ENCODE measurements around the gene PPP2R2D.
"Not testable (repeated sequence)": the region's sequence is repeated elsewhere in the genome, so short reads cannot be mapped to it uniquely, and the experiment has no call there.

PPP2R2D gene

DNA sequence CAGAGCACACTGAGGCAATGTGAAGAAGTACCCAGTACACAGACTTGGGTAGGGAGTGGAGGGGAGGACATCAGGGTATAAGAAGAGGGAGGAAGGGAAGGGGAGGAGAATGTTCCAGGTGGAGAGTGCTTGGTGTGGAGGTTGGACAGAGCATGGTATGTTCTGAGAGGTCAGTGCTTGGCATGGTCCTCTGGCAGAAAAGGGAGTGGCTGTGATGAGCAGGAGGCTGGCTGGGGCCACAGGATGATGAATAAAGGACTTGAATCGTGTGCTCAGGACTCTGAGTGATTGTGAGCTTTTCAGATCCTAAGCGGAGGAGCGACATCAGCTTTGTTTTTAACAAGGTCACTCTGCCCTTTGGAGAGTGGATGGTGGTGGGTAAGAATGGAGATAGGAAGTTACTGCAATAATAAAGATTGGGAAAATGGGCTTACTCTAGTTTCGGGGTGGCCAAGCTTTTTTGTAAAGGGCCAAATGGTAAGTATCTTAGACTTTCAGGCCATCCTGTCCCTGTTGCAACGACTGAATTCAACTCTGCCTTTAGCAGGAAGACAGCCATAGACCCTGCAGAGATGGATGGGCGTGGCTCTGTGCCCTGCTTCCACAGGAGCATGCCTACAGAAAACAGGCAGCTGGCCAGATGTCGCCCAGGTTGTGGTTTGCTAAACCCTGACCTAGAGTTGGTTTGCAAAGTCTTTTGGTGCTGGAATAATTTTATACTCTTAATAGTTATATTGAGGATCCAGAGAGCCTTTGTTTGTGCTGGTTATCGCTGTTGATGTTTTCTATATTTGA lies 8.4 kb downstream of the PPP2R2D start:
- DNase-seq = no peak

DNA sequence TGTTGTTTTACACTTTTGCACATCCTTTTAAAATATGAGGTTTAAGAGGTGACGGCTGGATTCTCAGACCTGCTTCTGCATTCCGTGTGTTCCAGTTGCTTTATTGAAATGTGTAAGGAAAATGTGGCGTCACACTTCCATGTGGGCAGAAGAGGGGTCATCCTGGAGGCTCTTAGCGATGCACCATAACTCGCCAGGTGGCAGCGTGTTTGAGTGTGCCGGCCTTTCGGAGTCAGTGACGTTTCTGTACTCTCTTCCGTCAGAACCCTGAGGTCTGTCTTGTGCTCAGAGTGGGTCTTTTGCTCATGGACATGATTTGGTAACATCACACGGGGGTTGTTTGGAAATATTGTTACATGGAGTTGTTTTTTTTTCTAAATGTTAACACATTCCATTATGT lies 9.1 kb downstream of the PPP2R2D start:
- DNase-seq = no peak

DNA sequence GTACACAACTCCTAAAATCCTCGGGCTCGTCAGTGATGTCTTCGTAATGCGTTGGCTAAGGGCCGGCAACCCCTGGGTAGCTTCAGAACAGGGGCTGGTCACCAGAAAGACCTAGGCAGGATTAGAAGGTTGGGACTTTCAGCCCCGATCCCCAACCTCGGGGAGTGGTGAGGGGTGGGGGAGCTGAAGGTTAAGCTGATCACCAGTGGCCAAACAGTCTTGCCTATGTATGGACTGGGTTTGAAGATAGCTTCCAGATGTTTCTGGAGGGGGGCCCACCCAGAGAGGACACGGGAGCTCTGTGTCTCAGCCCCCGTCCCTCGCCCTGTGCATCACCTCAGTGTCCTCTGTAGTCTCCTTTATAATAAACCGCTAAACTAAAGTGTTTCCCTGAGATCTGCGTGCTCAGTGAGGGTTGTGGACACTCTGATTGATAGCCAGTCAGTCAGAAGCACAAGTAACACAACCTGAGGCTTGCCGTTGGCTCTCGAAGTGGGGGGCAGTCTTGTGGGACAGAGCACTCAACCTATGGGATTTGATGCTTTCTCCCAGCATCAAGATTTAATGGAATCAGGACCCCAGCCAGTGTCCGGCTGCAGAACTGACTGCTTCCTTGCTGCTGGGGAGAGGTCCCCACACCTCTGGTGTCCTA lies 10.0 kb downstream of the PPP2R2D start:
- DNase-seq = no peak

DNA sequence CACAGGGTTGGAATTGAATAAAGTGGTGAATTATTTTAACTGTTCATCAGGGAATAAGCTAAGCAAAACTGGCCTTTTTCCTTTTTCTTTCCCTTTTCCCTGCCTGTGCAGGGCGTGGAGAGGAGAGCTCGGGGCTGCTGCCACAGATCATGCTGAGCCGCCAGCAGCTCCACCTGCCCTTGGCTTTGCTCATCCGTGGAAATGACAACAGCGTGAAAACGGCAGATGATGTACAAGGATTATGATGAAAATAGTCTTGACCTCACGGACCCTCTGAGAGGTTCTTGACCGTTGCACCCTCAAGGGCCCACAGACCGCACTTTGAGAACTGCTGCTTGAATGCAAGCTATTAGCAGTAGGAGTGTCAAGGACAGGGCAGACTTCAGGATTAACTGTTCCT lies 10.6 kb downstream of the PPP2R2D start:
- DNase-seq = no peak

DNA sequence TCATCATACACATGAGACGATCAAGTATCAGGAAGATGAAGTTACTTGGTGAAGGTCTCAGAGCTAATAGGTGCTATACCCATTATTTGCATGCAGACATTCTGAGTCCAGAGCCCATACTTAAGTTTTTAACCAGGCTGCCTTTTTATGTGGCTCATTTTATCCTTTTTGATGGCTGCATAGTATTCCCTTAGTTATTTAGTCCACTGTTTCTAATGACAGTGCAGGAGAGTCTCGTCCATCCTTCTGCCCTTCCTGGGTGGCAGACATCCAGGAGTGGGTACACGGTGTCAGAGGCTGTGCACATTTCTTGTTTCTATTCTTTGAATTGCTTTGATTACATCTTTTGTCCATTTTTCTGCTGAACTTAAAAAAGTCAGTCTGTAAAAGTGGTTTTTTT lies 11.8 kb downstream of the PPP2R2D start:
- no peak for DNase-seq

DNA sequence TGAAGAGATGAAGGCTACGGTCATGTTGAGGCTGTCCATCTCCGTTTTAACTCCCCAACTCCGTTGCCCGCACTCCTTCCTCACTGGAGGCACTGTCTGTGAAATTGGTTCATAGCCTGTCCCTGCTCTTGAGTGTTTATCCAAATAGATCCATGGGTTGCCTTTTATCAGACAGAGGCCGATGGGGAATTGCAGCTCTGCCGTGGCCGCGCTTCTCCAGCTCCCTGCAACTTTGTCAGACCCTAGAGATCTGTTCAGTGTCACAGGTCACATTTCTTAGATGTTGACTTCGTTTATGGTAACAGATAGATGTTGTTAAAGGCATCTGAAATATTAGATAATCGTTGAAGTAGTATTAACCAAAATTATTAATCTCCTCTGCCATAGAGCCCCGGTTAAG lies 14.7 kb downstream of the PPP2R2D start:
- no peak for DNase-seq

DNA sequence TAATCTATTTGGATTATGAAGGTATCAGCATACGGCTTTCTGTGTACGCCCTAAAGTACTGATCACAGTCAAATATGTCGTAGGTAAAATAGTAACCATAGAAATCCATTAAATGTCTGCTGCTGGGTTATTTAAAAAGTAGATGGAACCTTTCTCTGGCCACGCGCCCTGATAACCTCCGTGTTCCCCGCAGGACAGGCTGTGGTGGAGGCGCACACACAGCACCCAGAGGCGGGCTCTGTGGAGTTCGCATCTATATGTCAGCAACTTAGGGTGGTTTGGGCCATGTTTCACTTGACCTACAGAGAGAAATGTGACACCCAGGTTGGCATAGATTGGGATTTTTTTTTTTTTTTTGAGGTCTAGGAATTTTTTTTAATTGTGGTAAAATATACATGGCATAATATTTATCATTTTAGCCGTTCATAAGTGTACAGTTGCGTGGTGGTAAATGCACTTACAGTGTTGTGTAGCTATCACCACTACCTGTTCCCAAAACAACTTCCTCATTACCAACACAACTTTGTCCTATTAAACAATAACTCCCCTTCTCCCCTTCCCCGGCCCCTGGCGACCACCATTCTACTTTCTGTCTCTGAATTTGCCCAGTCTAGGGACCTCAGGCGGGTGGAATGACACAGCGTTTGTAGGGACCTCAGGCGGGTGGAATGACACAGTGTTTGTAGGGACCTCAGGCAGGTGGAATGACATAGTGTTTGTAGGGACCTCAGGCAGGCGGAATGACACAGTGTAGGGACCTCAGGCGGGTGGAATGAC lies 15.4 kb downstream of the PPP2R2D start:
- no peak for DNase-seq

DNA sequence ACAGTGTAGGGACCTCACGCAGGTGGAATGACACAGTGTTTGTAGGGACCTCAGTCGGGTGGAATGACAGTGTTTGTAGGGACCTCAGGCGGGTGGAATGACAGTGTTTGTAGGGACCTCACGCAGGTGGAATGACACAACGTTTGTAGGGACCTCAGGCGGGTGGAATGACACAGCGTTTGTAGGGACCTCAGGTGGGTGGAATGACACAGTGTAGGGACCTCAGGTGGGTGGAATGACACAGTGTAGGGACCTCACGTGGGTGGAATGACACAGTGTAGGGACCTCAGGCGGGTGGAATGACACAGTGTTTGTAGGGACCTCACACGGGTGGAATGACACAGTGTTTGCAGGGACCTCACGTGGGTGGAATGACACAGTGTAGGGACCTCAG lies 16.0 kb downstream of the PPP2R2D start:
- DNase-seq = not testable (repeated sequence)

DNA sequence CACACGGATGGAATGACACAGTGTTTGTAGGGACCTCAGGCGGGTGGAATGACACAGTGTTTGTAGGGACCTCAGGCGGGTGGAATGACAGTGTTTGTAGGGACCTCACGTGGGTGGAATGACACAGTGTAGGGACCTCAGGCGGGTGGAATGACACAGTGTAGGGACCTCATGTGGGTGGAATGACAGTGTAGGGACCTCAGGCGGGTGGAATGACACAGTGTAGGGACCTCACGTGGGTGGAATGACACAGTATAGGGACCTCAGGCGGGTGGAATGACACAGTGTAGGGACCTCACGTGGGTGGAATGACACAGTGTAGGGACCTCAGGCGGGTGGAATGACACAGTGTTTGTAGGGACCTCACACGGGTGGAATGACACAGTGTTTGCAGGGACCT lies 16.7 kb downstream of the PPP2R2D start:
- not testable (repeated sequence) for DNase-seq

DNA sequence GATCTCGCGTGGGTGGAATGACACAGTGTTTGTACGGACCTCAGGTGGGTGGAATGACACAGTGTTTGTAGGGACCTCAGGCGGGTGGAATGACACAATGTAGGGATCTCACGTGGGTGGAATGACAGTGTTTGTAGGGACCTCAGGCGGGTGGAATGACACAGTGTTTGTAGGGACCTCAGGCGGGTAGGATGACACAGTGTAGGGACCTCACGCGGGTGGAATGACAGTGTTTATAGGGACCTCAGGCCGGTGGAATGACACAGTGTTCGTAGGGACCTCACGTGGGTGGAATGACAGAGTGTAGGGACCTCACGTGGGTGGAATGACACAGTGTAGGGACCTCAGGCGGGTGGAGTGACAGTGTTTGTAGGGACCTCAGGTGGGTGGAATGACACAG lies 18.7 kb downstream of the PPP2R2D start:
- DNase-seq = not testable (repeated sequence)

DNA sequence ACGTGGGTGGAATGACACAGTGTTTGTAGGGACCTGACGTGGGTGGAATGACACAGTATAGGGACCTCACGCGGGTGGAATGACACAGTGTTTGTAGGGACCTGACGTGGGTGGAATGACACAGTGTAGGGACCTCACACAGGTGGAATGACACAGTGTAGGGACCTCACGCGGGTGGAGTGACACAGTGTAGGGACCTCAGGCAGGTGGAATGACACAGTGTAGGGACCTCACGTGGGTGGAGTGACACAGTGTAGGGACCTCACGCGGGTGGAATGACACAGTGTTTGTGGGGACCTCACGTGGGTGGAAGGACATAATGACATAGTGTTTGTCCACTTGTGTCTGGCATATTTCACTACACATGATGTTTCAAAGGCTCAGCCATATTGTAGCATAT lies 19.3 kb downstream of the PPP2R2D start:
- DNase-seq = no peak

DNA sequence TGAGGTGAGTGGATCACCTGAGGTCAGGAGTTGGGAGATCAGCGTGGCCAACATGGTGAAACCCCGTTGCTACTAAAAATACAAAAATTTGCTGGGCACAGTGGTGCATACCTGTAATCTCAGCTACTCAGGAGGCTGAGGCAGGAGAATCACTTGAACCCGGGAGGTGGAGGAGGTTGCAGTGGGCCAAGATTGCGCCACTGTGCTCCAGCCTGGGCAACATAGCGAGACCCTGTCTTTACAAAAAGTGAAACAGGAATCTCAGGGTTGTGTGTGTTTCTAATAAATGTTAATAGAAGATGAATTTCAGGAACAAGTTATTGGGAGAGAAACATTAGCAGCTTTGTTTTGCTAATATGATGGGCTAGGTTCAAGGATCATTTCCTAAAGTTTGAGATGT lies 19.9 kb downstream of the PPP2R2D start:
- no peak for DNase-seq

DNA sequence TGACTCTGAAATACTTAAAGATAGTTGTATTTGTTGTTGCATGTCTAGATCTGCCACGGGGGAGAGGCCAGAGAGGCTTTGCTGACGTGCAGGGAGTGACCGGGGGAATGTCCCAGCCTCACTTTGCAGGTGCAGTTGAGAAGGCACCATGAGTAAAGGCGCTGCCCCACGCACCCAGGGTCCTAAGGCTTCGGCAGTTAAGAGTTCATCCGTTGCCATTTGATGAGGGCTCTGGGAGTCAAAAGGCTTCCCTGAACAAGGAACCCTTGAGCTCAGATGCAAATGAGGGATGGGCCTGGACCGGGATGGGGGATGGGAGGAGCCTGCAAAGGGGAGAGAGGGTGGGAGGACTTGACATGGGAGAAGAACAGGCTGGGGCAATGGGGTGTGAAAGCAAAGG lies 20.4 kb downstream of the PPP2R2D start:
- no peak for DNase-seq

DNA sequence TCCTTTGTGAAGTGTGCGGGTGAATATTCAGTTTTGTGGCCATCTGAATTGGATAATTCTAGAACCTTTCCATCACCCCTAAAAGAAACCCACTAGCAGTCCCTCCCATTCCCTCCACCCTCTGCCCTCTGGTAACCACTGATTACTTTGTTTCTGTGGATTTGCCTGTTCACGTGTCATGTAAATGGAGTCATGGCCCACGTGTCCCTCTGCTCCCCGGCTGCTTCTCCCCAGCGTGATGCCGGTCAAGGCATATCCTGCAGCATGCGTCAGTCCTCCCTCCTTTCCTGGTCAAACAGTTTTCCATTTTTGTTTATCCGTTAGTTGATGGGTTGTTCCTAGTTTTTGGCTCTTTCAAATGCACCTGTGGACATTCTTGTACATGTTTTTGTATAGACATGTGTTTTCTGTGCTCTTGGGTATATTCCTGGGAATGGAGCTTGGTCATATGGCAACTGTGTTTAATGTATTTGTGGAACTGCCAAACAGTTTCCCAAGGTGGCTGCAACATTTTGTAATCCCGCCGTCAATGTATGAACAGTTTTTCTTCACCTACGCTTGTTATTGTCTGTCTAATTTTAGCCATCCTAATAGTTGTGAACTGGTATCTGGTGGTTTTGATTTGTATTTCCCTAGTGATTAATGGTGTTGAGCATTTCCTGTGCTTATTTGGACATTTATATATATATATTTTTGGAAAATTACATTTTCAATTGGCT lies 22.4 kb downstream of the PPP2R2D start:
- DNase-seq = no peak

DNA sequence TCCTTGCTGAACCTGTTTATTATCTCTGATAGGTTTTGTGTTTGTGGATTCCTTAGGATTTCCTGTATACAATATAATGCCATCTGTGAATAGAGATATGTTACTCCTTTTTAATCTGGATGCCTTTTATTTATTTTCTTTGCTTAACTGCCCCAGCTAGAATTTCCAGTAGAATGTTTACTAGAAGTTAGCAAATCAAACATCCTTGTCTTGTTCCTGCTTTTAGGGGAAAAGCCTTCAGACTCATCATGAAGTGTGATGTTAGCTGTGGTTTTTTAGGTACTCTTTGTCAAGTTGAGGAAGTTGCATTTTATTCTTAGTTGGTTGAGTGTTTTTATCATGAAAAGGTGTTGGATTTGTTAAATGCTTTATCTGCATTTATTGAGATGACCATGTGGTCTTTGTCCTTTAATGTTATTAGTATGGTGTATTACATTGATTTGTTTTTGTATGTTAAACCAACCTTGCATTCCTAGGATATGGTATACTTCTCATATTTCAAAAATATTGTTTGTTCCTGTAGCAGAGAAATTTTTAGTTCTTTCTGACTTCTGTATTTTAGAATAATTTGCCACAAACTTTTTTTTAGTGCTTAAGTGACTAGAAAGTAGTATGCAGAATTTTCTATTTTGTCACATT lies 24.3 kb downstream of the PPP2R2D start:
- DNase-seq = no peak

DNA sequence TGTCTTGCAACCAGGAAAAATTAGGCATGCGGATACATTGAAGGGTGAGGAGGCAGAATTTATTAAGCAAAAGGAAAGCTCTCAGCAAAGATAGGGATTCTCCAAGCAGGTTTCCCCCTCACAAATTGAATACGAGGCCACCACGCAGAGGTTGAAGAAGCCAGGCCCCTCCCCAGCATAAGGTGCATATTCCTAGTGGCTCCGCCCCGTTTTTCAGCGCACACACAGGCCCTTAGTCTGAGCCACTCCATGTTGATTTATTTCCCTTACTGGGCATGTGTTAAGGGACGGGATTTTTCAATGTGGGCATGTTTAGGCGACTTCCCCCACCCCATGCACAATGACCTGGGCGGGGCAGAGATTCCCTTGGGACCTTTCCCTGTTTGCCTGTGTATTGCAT lies 24.9 kb downstream of the PPP2R2D start:
- DNase-seq = no peak

DNA sequence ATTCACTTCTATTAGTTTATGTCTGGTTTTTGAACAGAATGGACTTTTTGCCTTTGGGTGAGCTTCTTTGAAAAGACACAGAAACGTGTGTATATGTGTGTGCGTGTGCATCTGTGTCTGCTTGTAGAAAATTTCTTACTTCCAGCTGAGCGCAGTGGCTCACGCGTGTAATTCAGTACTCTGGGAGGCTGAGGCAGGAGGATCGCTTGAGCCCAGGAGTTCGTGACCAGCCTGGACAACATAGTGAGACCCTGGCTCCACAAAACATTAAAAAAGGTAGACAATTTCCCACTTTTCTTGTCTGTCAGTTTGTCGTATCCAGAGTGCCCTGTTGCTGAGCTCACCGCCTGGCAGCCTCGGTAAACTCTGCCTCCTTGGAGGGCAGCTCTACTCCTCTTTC lies 25.4 kb downstream of the PPP2R2D start:
- no peak for DNase-seq

DNA sequence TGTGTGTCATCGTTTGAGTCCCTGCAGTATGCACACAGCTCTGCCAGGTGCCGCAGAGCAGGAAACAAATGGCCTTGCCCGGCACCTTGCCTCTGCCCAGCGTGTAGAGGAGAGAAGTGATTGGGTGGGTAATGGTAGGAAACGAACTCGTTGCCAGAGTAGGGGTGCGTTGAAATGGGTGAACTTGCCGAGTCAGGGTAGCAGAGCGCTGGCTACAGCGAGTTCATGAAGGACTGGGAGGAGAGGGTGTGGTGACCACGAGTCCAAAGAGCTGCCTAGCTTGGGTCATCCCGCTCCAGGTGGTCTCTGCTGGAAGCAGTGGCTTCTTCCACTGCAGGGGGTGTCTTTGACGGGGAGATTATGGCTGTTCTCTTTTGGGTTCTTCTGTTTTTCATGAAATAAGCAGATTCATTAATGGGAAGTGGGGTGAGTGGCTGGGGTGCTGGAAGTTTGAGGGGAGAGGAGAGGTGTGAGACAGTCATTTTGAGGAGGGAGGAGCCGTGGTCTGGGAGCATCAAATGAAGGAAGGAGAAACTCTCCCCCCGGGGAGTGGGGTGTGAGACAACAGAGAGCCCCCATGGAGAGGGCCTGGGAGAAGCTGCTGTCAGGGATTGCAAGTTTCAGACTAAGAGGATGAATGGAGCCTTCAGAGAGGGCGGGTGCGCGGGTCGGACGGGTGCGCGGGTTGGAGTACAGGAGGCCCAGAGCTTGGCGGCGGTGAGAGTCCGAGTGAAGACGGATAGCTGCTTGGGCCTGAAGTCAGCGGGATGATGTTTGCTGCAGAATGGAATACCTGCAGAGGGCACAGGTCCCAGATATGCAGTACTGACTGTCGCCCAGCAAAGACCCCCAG lies 26.2 kb downstream of the PPP2R2D start:
- no peak for DNase-seq

DNA sequence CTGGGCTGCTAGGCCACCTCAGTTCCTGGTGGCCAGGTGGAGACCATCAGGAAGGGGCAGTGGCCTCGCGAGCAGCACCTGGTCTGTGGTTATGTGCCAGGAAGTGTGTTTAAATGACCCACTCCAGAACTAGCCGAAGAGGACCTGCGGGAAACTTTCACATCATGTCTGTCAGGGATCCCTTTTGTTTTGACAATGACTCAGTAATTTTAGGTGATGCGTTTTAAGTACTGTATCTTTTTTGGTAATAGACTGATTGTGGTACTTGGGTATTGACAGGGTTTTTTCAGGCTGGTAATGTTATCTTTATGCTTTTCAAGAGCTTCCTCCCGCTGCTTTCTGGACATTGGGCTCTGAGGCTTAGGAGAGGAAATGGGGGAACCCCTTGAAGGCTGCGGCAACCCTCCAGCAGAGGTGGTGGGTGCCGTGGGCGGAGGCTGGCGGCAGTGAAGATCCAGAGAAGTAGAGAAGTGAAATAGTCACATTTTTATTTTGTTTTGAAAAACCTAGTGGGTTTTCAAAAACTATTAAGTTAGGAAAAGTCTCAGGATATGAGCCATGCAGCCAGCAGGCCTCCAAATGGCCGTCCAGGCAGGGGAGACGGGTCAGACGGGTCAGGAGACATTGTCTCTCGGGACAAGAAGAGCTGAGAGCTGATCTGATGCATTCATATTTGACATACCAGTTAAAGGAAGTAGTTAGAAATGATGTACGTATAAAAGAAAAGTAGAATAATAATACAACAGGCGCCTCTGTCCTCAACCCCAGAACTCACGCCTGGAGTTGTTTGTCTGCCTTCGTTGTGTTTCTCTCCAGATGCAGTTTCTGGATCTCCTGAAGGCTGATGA lies 27.7 kb downstream of the PPP2R2D start:
- DNase-seq = peak in 1 of 2 donors; percentile 34

DNA sequence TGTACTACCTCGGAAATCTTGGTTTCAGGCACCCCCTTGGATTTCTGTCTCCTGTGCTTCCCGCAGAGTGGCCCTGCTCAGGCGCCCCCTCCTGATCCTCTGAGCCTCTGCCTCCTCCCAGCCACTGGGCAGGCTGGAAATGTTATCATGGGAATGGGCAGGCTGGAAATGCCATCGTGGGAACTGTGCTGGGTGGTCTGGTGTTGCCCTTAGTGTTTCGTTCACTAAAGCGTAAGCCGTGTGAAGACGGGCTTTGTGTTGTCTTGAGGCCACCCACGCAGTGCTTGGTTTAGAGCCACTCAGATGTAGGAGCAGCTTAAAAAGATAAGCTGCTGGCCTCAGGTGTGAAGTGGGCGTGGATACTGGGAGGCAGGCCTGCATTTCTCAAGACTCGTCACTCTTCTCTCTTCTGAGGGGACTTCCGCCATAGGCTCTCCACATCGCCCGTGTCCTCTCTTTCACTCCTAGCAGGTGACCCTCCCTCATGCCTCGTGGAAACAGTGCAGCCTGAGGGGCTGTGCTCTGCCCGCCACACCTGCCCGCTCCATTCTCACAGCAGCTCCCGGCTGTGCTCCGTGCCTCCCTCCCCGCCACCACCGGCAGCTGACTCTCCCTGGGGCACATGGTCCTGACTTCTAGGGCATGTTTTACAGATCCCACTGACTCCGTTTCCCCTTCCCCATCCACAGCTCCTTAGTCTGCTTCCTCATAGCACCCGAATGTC lies 28.5 kb downstream of the PPP2R2D start:
- DNase-seq = no peak
